IMR-90 (cell line): ENCODE results near the gene KDM6A. TPM values are rescaled to one million over a fixed set of nuclear protein-coding genes. Genes with fewer than 3 reads are reported as not detected.

Source experiments
- ATAC-seq: fragments of 200-7000 bp; cut with Tn5 transposase; 2 replicates; pipeline ENCODE4 v1.9.1; 2020; ENCODE audit warnings: low read depth, mild to moderate bottlenecking, moderate library complexity
- BruUV-seq: library from RNA; stranded (reverse); fragments of 400-500 nt; replicated peaks from 2 replicates; lab custom pipeline; 2021; lab: Mats Ljungman, UMichigan
- CTCF ChIA-PET: fragments of 300-600 bp; formaldehyde crosslinking; extraction: SDS; loops from one replicate; lab custom pipeline; 2021; ENCODE audit warnings: antibody characterized with exemption; lab: Yijun Ruan, JAX
- POLR2A ChIA-PET: fragments of 300-600 bp; sonication (Branson Sonifier 250); formaldehyde crosslinking; loops from one replicate; lab custom pipeline; 2022; ENCODE audit warnings: antibody characterized with exemption; ENCODE audit not compliant: unreplicated experiment; lab: Charles Lee
- DNase-seq: peaks from one replicate; pipeline ENCODE4 v3.0.0; 2013
- H2AFZ ChIP-seq: replicated peaks from 2 replicates; pipeline ENCODE3; 2013; ENCODE audit warnings: low read length, mild to moderate bottlenecking; ENCODE audit not compliant: poor library complexity
- H2AK5ac ChIP-seq: 2 replicates; pipeline ENCODE4 v1.6.1; 2013; ENCODE audit warnings: low read depth, low read length, inconsistent platforms
- H2AK9ac ChIP-seq: replicated peaks from 2 replicates; pipeline ENCODE3; 2013; ENCODE audit warnings: mild to moderate bottlenecking, low read depth, low read length, moderate library complexity; ENCODE audit not compliant: poor library complexity
- H2BK120ac ChIP-seq: 2 replicates; pipeline ENCODE4 v1.6.1; 2013; ENCODE audit warnings: low read depth, low read length, inconsistent platforms
- H2BK15ac ChIP-seq: 3 replicates; pipeline ENCODE4 v1.6.1; 2013; ENCODE audit warnings: low read depth, low read length, inconsistent platforms
- H2BK20ac ChIP-seq: 2 replicates; pipeline ENCODE4 v1.6.1; 2013; ENCODE audit warnings: low read depth, mild to moderate bottlenecking, inconsistent platforms, low read length, moderate library complexity
- H2BK5ac ChIP-seq: 2 replicates; pipeline ENCODE4 v1.6.1; 2013; ENCODE audit warnings: mild to moderate bottlenecking, low read depth, low read length, inconsistent platforms; ENCODE audit not compliant: poor library complexity, severe bottlenecking
- H3K14ac ChIP-seq: replicated peaks from 2 replicates; pipeline ENCODE4 v1.6.1; 2013; ENCODE audit warnings: low read depth, low read length, inconsistent platforms
- H3K18ac ChIP-seq: 2 replicates; pipeline ENCODE4 v1.6.1; 2013; ENCODE audit warnings: low read depth, low read length, control low read depth
- H3K23ac ChIP-seq: 2 replicates; pipeline ENCODE4 v1.6.1; 2013; ENCODE audit warnings: low read depth, low read length, inconsistent platforms
- H3K27ac ChIP-seq: 2 replicates; pipeline ENCODE4 v1.5.1; 2013; ENCODE audit warnings: mild to moderate bottlenecking, control low read depth, low read length; ENCODE audit not compliant: insufficient read depth
- H3K27me3 ChIP-seq: 2 replicates; pipeline ENCODE4 v1.6.1; 2013; ENCODE audit warnings: low read length; ENCODE audit not compliant: control insufficient read depth, insufficient read depth
- H3K36me3 ChIP-seq: 2 replicates; pipeline ENCODE4 v1.6.1; 2013; ENCODE audit warnings: low read length, mixed read lengths; ENCODE audit not compliant: control insufficient read depth, insufficient read depth
- H3K4ac ChIP-seq: 2 replicates; pipeline ENCODE4 v1.6.1; 2013; ENCODE audit warnings: low read depth, low read length, inconsistent platforms
- H3K4me1 ChIP-seq: 2 replicates; pipeline ENCODE4 v1.6.1; 2013; ENCODE audit warnings: low read length, mixed read lengths; ENCODE audit not compliant: control insufficient read depth, insufficient read depth
- H3K4me2 ChIP-seq: 2 replicates; pipeline ENCODE4 v1.6.1; 2013; ENCODE audit warnings: low read depth, mild to moderate bottlenecking, control low read depth, low read length, moderate library complexity
- H3K4me3 ChIP-seq: 2 replicates; pipeline ENCODE4 v1.5.1; 2013; ENCODE audit warnings: low read depth, mild to moderate bottlenecking, control low read depth, low read length, moderate library complexity; ENCODE audit not compliant: insufficient read depth
- H3K56ac ChIP-seq: 2 replicates; pipeline ENCODE4 v1.6.1; 2013; ENCODE audit warnings: low read length, inconsistent platforms; ENCODE audit not compliant: insufficient read depth; ENCODE audit errors: extremely low read depth
- H3K79me1 ChIP-seq, 2 experiments: 2 replicates each; pipeline ENCODE4 v1.6.1; 2013; ENCODE audit warnings: low read length in 2 of 2, inconsistent platforms in 1 of 2, low read depth in 1 of 2
- H3K9ac ChIP-seq: 2 replicates; pipeline ENCODE4 v1.6.1; 2013; ENCODE audit warnings: low read depth, low read length, control low read depth
- H3K9me1 ChIP-seq: 2 replicates; pipeline ENCODE4 v1.6.1; 2013; ENCODE audit warnings: low read length, inconsistent platforms; ENCODE audit not compliant: insufficient read depth
- H3K9me3 ChIP-seq: 2 replicates; pipeline ENCODE4 v1.6.1; 2013; ENCODE audit warnings: low read length; ENCODE audit not compliant: control insufficient read depth, insufficient read depth
- H4K20me1 ChIP-seq: 2 replicates; pipeline ENCODE4 v1.6.1; 2013; ENCODE audit warnings: low read length, inconsistent platforms; ENCODE audit not compliant: insufficient read depth
- H4K5ac ChIP-seq: 2 replicates; pipeline ENCODE4 v1.6.1; 2013; ENCODE audit warnings: mild to moderate bottlenecking, low read depth, low read length, control low read depth
- H4K8ac ChIP-seq, 2 experiments: 2 replicates each; pipeline ENCODE4 v1.6.1; 2013; ENCODE audit warnings: low read depth in 2 of 2, low read length in 2 of 2, control low read depth in 1 of 2, inconsistent platforms in 1 of 2
- H4K91ac ChIP-seq: 2 replicates; pipeline ENCODE4 v1.6.1; 2013; ENCODE audit warnings: low read depth, low read length, inconsistent platforms; ENCODE audit not compliant: insufficient read depth
- CEBPB ChIP-seq: IDR thresholded peaks from 2 replicates; pipeline ENCODE4 v1.6.1; 2012; ENCODE audit warnings: low read depth, low read length, improper control_type of control experiment
- CHD1 ChIP-seq: IDR thresholded peaks from 2 replicates; pipeline ENCODE4 v1.6.1; 2012; ENCODE audit warnings: low read depth, low read length, improper control_type of control experiment
- CTCF ChIP-seq: conservative IDR thresholded peaks from 2 replicates; pipeline ENCODE4 v1.5.1; 2012; ENCODE audit warnings: mild to moderate bottlenecking, low read depth, low read length, improper control_type of control experiment
- ELK1 ChIP-seq: fragments of 150-350 bp; IDR thresholded peaks from 2 replicates; pipeline ENCODE4 v1.6.1; 2016; ENCODE audit warnings: low read depth, mild to moderate bottlenecking, low read length, moderate library complexity, borderline replicate concordance
- MAFK ChIP-seq: IDR thresholded peaks from 2 replicates; pipeline ENCODE4 v1.6.1; 2012; ENCODE audit warnings: low read depth, low read length, improper control_type of control experiment
- MAZ ChIP-seq: IDR thresholded peaks from 2 replicates; pipeline ENCODE4 v1.6.1; 2012; ENCODE audit warnings: low read depth, mild to moderate bottlenecking, low read length, improper control_type of control experiment, moderate library complexity, borderline replicate concordance
- RFX5 ChIP-seq: IDR thresholded peaks from 2 replicates; pipeline ENCODE4 v1.8.0; 2012; ENCODE audit warnings: low read depth, mild to moderate bottlenecking, low read length, moderate library complexity
- USF2 ChIP-seq: fragments of 150-350 bp; IDR thresholded peaks from 2 replicates; pipeline ENCODE4 v1.6.1; 2017; ENCODE audit warnings: mild to moderate bottlenecking, antibody characterized with exemption, low read length, low read depth
- WGBS, 2 experiments: methylation state at CpG; one replicate each; pipeline versions ENCODE4 v1.1.5 to v1.1.7; 2013; ENCODE audit warnings: missing lambda C conversion rate in 2 of 2; ENCODE audit not compliant: insufficient read length in 1 of 2; ENCODE audit errors: extremely low coverage in 2 of 2; 5-methylcytosine and 5-hydroxymethylcytosine counted together
- dilution Hi-C: fragments of 300-500 bp; cut with HindIII; formaldehyde crosslinking; loops from one replicate; pipeline ENCODE4 v1.14.3; 2018; ENCODE audit warnings: low sequenced_read_pairs; ENCODE audit not compliant: unreplicated experiment
- in situ Hi-C: fragments of 300-500 bp; cut with MboI; formaldehyde crosslinking; loops from 3 replicates; pipeline ENCODE4 v1.14.3; 2019; ENCODE audit warnings: low sequenced_read_pairs, inconsistent platforms, mixed read lengths
- intact Hi-C: fragments of 100-400 bp; cut with micrococcal nuclease; formaldehyde crosslinking; loops from 2 replicates; pipeline ENCODE4 v1.10.0; 2022
- polyA plus RNA-seq, 3 experiments: library from polyadenylated mRNA; depleted of rRNA; stranded (reverse); fragments of >200 nt; gene quantifications; 2 replicates each; pipeline ENCODE4 v1.2.3, GENCODE V29; 2012; ENCODE audit warnings: low replicate concordance in 1 of 3
- total RNA-seq: library from RNA; depleted of rRNA; stranded (reverse); fragments of >200 nt; gene quantifications from 2 replicates; pipeline ENCODE4 v1.2.3, GENCODE V29; 2012

Gene KDM6A
- total and polyA plus RNA-seq, 2 of the 4 experiments (the other 2 are of a cell fraction): 11.7 to 24.9 TPM

- peaks cover 22% of the 10 kb centered on the region for H4K20me1 ChIP-seq
- H3K4me3 ChIP-seq: no peak overlapping the region
- no peaks in the 10 kb centered on the region for H3K9me3 ChIP-seq
- H4K8ac ChIP-seq: no peak overlapping the region
- H3K79me1 ChIP-seq: peaks cover 7 to 33% of the 10 kb centered on the region in 2 experiments
- DNase-seq (no peak), ATAC-seq (no peak)
- no peak overlapping the region for H3K23ac ChIP-seq
- 0 out of 2 replicates have a peak, but pooled peaks cover 3% of the 10 kb centered on the region for H3K9me1 ChIP-seq
- no peak overlapping the region for H2BK15ac ChIP-seq
- no peak overlapping the region for H2BK20ac ChIP-seq
- in situ Hi-C loops: no loop called here
- CTCF ChIA-PET: no interaction called here
- no peak overlapping the region for H2AK5ac ChIP-seq
- H2AFZ ChIP-seq: no peak overlapping the region
- dilution Hi-C loops: no loop called here
- no peak overlapping the region for H3K14ac ChIP-seq
- H3K36me3 ChIP-seq: no peaks in the 10 kb centered on the region
- no peak overlapping the region for H3K56ac ChIP-seq
- no peak overlapping the region for H3K9ac ChIP-seq
- H3K18ac ChIP-seq: no peak overlapping the region
- no TSS peak for BruUV-seq
- no peaks in the 10 kb centered on the region for H3K4me1 ChIP-seq
- intact Hi-C loops: no loop called here
- no peak overlapping the region for H3K4me2 ChIP-seq
- H2BK120ac ChIP-seq: no peak overlapping the region
- no peak overlapping the region for H4K5ac ChIP-seq
- WGBS, 2 experiments: 100% methylated on average over 1 of the region's 1 CpG; no CpG with 5 or more reads in 1 of the 2 experiments
- no peak overlapping the region for H2BK5ac ChIP-seq
- no peak for TF ChIP-seq ELK1
- no peak for TF ChIP-seq MAZ
- no peak for TF ChIP-seq CEBPB
- no peak for TF ChIP-seq CHD1
- no peak for TF ChIP-seq RFX5
- no peak for TF ChIP-seq CTCF
- no peak for TF ChIP-seq MAFK
- no peak for TF ChIP-seq USF2
- no peak overlapping the region for H3K4ac ChIP-seq
- POLR2A ChIA-PET: no interaction called here
- H3K27ac ChIP-seq: no peak overlapping the region
- no peak overlapping the region for H2AK9ac ChIP-seq
- no peaks in the 10 kb centered on the region for H3K27me3 ChIP-seq
- no peak overlapping the region for H4K91ac ChIP-seq
These were observed 124.9 kb downstream of the KDM6A start for GRCh38 chrX:44997888-44998287.
